LoVo (cell line): ENCODE data around the gene GALNT17.
"Not testable (repeated sequence)": the region's sequence is repeated elsewhere in the genome, so short reads cannot be mapped to it uniquely, and the experiment has no call there.

Experiments
- DNase-seq: peaks from one replicate; pipeline ENCODE4 v3.0.0-alpha.2; 2016; ENCODE audit warnings: low spot score

Gene GALNT17

GRCh38 chr7:71236230-71237105, 104.5 kb downstream of the GALNT17 start:
- DNase-seq, result no peak

- DNase-seq, result no peak
Observed at GRCh38 chr7:71237945-71238344, 106.0 kb downstream of the GALNT17 start.

- no peak for DNase-seq
Observed at GRCh38 chr7:71238581-71239295, 106.8 kb downstream of the GALNT17 start.

GRCh38 chr7:71239586-71240268, 107.8 kb downstream of the GALNT17 start:
- DNase-seq, result no peak

GRCh38 chr7:71243736-71244410, 111.9 kb downstream of the GALNT17 start:
- no peak for DNase-seq

GRCh38 chr7:71245038-71245437, 113.1 kb downstream of the GALNT17 start:
- DNase-seq, result no peak

GRCh38 chr7:71251706-71252105, 119.8 kb downstream of the GALNT17 start:
- DNase-seq, result peak; percentile 4

- DNase-seq, result no peak
Observed at GRCh38 chr7:71254751-71255150, 122.8 kb downstream of the GALNT17 start.

- DNase-seq, result no peak
Observed at GRCh38 chr7:71255537-71256178, 123.7 kb downstream of the GALNT17 start.

- DNase-seq, result no peak
Observed at GRCh38 chr7:71261066-71261465, 129.1 kb downstream of the GALNT17 start.

- not testable (repeated sequence) for DNase-seq
Observed at GRCh38 chr7:71262834-71263233, 130.9 kb downstream of the GALNT17 start.

- DNase-seq, result no peak
Observed at GRCh38 chr7:71264005-71264404, 132.1 kb downstream of the GALNT17 start.

- DNase-seq, result no peak
Observed at GRCh38 chr7:71266912-71267311, 135.0 kb downstream of the GALNT17 start.

GRCh38 chr7:71267734-71268469, 136.0 kb downstream of the GALNT17 start:
- no peak for DNase-seq

GRCh38 chr7:71270558-71270957, 138.6 kb downstream of the GALNT17 start:
- no peak for DNase-seq

GRCh38 chr7:71271203-71271602, 139.3 kb downstream of the GALNT17 start:
- DNase-seq, result no peak

- no peak for DNase-seq
Observed at GRCh38 chr7:71272509-71273490, 140.9 kb downstream of the GALNT17 start.

GRCh38 chr7:71278257-71278656, 146.3 kb downstream of the GALNT17 start:
- no peak for DNase-seq

- DNase-seq, result no peak
Observed at GRCh38 chr7:71281261-71281660, 149.3 kb downstream of the GALNT17 start.

- DNase-seq, result no peak
Observed at GRCh38 chr7:71283802-71284201, 151.9 kb downstream of the GALNT17 start.
